CD4-positive, alpha-beta T cell treated with Interleukin-15 for 4 hours (primary cell): ENCODE results near the gene NEMP1.

Source experiments
- DNase-seq: peaks from one replicate; pipeline ENCODE4 v3.0.0-alpha.2; 2020; ENCODE audit warnings: low spot score

NEMP1 gene

DNA sequence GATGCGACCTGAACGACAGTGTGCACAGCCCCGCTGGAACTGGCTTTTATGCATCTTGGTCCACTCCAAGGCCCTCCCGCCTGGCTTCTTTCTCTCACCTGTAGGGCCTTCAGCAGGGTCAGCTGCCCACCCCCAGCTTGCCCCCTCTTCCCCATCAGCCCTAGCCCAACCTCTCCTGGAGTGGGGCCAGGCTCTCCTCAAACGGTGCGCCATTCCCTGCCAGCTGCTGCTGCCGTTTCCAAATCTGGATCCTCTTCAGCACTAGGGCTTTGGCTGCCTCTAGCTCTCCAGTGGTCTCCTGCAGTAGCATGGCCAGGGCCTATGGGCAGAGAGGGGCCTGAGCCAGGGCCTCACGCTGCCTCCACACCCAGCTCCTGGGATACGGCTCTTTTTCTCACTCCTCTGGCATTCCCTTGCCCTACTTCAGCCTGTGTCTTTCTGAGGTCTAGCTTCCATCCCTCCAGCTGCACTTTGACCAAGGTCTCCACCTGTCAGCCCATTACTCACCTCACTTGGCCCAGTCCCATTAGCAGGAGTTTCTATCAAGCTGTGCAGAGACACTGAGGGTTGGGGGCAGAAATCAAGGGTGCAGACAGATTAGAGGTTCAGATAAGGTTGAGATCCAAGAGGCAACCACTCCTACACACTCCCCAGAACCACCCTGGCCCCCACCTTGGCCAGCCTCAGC, 27.6 kb upstream of the NEMP1 start:
- no peak for DNase-seq

- no peak for DNase-seq
These were observed 26.6 kb upstream of the NEMP1 start for GRCh38 chr12:57105011-57105753.

DNA sequence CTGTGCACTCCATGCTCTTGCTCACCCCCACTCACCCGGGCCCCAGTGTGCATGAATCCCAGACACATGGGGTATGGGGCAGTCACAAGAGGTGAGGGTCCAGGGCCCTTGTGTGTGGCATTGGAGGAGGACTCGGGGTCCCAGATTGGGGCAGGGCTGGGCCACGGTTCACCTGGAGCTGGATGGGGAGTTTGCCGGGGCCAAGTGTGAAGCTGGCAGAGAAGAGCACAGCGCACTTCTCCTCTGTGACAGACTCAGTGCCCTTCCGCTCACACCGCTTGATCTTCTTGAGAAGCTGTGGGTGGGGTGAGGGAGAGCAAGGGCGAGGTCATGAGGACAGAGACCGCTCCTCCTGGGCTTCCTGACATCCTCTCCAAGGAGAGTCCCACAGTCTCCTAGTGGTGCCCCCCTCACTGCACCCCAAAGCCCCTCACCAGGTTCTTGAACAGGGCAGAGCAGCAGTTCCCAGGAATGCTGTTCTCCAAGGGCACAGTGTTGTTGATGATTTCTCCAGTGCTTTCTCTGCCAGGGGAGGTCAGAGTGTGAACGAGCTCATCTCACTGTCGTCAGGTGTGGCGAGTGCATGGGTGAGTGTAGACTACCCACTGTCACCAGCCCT, 25.8 kb upstream of the NEMP1 start:
- DNase-seq, result no peak

- no peak for DNase-seq
These were observed 25.3 kb upstream of the NEMP1 start for GRCh38 chr12:57103856-57104255.

DNA sequence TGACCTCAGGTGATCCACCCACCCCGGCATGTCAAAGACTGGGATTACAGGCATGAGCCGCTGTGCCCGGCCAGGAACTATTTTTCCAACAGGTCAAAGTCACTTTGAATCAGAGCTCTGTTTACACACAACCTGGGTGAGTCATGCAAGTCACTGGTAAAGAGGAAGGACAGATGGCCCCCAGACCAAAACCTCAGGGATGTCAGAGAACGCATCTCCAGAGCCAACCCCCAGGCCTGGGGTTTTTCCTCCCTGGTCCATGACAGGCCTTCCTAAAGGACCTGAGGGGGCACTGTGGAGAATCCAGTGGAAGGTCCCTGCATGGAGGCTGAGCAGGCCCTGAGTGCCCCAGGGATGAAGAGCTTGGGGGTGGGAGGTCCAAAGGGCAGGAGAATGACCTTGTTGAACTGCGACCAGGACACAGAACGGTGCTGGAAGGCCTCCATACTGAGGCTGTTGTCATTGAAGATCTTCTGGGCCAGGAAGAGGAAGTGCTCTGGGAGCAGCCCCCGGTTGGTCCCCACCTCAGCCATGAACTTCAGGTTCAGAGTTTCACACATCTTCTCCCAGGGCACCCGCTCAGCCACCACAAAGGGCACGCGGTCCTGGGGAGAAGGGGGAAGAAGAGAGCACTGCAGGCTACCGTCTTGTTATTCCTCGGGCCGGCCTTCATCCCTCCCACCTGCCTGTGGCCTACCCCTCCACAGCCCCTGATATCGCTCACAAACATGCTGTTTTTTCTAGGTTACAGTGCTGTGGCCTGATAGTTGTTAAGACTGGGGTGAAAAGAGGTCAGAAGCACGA, 23.5 kb upstream of the NEMP1 start:
- no peak for DNase-seq

DNA sequence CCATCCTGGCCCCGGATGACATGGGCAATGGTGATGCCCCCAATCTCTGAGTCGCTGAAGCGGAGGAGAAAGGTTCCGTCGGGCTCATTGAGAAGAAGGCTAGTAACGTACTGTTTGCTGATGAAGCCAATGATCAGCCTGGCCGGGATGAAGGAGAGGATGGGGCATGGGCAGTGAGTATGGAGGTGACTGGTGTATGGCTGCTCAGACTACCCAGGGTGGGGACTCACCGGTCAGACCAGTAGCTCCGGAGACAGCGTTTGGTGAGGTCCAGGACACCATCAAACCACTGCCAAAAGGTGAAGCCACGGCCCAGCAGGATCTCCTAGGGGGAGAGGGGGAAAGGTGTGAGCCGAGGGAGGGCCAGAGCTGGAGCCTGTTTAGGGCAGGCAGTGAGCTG, 21.2 kb upstream of the NEMP1 start:
- DNase-seq, result no peak

- no peak for DNase-seq
These were observed 20.6 kb upstream of the NEMP1 start for GRCh38 chr12:57099047-57099714.

- DNase-seq, result no peak
These were observed 20.0 kb upstream of the NEMP1 start for GRCh38 chr12:57098546-57098945.

GRCh38 chr12:57097554-57097835, 18.9 kb upstream of the NEMP1 start:
- DNase-seq, result no peak

DNA sequence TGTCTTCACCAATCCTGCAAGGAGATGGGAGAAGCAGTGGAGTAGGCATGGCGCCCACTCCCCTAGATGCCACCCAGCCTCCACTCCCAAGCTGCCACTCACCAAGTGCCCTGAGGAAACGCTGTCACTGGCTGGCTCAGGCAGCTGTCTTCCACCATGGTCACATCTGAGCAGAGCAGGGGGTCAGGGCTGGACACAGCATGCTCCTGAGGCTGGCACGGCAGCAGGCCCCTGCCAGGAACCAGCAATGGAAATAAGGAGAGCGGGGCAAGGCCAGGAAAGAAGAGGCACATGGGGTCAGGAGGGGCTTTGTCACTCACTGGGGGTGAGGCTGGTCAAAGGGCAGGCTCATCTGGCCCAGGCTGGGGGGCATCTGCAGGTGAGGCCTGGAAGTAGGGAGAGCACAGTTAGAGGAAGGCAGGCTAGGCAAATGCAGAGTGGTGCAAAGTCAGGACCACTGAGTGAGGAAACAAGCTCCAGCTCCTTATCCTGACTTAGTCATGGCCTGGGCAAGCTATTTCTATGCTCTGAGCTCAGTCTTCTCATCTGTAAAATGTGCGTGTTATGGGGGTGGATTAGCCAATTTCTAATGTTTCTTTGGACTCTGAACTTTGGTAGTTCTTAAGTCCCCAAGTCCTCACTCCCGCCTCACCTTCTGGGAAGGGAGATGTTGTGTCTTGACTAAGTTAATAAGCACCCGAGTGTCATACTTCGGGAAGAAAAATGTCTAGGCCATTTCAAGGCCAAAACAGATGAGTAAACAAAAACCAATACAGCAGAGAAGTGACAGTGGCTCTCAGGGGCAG, 18.4 kb upstream of the NEMP1 start:
- DNase-seq, result no peak

DNA sequence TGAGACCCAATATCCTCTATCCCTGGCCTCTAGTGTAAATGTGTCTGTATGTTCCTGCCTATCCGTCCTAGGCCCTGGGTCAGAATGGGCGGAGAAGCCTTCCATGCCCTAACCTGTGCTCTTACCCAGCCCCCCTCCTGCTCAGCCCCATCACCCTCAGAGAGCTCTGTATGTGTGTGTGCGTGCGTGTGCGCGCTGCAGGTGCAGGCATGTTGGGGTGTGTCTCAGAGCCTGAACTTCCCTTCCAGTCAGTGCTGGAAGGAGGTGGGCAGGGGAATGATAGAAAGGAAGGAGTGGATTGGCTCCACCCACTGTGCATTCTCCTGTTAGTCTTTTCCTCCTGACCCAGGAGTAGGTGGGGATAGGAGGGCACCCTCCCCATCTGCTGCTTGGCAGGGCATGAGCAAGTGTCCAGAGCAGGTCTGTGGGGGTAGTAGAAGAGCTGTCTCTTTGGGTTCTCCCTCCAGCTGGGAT, 17.5 kb upstream of the NEMP1 start:
- no peak for DNase-seq

- DNase-seq, result no peak
These were observed 16.8 kb upstream of the NEMP1 start for GRCh38 chr12:57095440-57095839.

DNA sequence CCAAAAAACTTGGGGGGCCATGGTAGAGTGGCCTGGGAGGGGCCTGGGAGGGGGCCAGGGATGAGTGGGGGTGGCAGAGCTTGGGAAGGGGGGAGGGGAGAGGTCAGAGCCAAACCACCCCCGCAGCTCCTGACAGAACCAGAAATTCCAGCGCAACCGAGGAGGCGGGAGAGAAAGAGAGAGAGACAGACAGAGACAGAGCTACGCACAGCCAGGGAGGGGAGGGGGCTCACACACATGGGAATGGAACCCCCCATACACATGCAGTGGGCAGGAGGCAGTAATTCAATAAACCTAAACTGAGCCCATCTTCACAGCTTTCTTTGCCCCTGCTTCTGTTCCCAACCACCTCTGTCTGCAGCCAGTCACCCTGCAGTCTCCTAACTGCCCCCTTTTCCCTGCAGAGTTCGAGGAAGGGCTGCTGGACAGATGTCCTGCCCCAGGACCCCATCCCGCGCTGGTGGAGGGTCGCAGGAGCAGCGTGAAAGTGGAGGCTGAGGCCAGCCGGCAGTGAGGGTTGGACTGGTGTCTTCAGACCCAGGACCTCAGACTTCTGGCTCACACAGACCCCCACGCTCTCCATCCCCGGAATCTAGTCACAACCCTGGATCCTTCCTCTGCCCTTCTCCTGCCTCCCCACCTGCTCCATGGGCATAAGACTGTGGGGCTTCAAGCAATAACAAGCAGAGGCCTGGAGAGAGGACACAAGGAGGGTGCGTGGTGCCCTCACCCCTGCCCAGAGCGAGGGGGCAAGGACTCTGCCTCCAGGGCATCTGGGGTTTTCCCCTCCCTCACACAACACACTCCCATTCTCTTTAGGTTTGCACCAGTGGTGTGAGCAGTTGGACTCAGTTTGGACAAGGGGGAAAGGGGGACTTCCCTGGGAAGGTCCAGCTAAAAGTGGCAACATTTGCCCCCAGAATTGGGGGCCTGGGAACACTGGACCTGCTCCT, 15.9 kb upstream of the NEMP1 start:
- DNase-seq, result no peak

DNA sequence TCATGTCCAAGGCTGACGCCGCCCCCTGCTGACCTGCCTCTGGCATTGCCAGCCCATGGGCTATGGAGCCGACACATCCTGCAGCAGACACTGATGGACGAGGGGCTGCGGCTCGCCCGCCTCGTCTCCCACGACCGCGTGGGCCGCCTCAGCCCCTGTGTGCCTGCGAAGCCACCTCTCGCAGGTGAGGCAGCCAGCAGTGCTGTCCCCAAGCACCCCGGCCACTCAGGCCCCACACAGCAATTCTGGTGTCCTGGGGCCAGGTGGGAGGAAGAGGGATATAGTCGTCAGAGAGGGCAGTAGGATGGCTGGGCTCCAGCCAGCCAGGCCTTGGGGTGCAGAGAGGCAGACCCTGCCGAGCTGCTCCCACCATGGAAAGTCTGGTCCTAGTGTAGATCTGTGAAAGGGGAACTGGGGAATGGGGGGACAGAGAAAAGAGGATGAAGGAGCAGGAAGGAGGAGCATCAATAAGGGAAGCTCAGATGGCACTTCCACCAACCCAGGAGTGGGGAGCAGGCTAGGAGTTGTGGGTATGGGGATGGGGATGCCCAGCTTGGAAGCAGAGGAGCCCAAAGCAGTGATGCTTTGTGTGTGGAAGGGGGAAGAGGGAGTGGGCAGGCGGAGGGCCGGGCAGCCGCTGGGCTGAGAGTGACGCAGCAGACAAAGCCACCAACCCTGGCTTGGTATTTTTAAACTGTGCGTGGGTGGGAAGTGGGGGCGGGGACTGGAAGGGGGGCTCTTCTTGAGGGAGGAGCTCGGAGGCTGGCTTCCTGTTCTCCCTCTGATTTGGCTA, 15.0 kb upstream of the NEMP1 start:
- DNase-seq, result peak; percentile 53

DNA sequence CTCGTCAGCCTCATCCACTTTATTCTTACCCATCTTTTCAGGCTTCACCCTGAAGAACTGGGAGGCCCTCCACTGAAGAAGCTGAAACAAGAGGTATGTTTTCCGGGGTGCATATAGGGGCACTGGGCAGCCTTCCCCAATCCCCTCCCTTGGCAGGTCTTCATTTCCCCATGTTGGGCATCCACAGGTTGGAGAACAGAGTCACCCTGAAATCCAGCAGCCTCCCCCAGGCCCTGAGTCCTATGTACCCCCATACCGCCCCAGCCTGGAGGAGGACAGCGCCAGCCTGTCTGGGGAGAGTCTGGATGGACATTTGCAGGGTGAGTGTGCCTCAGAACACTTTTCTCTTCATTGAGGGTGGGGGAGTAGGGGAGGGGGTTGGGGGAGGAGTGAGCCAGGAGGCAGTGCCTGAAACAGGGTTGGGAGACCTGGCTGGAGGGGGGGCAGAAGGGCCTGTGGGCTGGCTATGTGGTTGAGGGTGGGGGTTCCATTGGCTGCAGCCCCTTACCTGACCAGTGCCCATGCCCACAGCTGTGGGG, 14.4 kb upstream of the NEMP1 start:
- DNase-seq, result no peak

DNA sequence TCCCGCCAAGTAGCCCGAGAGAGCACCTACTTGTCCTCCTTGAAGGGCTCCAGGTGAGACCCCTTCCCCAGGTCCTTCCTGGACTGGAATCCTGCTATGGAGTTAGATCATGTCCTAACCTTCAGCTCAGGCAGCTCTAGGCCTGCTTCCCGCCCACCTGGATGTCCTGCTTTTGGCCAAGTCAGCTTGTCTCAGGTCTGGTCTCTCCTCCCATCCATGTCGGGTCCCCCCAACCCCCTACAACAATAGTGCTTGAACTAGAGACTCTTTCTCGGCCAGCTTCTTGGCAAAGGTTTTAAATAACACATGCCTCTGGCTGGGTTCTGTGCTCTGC, 13.9 kb upstream of the NEMP1 start:
- no peak for DNase-seq

- DNase-seq, result no peak
These were observed 13.3 kb upstream of the NEMP1 start for GRCh38 chr12:57091638-57092528.
